ENCODE data around the gene CCL1.
"Not testable (repeated sequence)": the region's sequence is repeated elsewhere in the genome, so short reads cannot be mapped to it uniquely, and the experiment has no call there.

CCL1 gene

DNA sequence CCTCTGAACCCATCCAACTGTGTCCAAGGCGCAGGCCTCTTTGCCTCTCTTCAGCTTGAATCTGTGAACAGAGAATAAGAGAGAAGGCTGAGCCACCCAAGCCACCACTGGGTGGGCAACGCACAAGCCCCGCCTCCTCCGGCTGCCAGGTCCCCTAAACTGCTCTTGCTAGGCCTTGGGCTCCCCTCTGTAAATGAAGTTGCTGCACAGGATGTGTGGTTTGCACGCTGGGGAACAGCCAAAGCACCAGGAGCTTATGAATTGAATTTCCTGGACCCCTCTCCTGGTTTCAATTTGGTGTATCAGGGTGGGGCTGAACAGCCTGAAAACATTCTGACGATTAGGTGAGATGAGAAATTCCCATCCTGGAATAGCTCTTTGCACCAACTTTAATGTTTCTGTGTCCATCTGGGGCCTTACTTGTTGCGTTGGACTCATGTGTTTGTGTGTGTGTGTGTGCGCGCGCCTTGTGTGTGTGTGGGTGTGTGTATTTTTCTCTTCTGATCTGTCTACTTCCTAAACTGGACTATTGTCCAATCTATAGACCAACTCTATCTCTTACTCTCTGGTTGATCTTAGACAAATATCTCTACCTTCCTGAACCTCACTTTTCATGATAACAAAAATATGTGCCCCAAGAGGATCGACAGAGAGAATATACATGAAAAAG, 2.3 kb downstream of the CCL1 start:
- no peak for DNase-seq (ENCODE audit: low read depth in 1 of 2, low spot score in 1 of 2)

DNA sequence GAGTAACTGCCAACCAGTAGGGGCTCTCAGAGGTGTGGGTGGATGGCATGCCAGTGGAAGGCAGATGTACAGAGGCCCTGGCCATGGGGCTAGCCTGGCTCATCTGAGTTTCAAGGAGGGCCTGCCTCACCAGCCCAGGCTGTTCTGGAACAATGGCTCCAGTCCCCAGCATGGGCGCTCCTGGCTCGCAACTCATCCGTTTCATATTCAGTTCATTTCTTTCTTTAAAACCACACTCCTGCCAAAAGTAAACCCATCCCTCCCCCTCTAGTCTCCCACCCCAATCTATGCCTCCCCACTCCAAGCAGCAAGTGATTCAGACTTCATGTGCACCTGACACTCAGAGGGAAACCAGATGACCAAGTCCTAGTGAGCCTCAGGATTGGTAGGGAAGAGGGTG, 4.4 kb downstream of the CCL1 start:
- no peak for DNase-seq (ENCODE audit: low read depth in 1 of 2, low spot score in 1 of 2)

DNA sequence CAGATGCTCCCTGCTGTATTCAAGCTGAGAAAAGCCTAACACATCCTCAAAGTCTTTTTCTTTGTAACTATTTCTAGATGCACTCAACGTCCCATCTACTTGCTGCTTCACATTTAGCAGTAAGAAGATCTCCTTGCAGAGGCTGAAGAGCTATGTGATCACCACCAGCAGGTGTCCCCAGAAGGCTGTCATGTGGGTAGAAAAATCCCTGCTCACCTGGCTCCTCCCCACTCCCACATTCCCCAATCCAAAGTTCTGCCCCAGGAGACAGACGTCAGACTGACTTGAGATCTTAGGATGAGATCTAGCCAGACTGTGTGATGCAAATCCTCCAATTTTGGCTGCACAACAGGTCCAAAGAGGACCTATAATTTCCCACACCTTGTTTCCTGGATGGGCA, 5.6 kb downstream of the CCL1 start:
- no peak for DNase-seq (ENCODE audit: low read depth in 1 of 2, low spot score in 1 of 2)

DNA sequence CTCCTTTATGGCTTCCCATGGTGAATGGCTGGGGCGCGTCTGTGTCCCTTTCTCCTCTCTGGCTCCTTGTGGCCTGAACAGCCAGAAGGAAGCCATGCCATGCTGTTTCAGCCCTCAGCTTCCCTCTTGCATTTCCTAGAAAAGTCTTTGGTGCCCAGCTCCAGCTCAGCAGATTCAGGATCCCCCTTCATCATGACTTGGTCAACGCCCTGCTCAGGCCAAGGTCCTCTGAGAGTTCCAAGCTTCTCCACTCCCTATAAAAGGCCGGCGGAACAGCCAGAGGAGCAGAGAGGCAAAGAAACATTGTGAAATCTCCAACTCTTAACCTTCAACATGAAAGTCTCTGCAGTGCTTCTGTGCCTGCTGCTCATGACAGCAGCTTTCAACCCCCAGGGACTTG, 6.8 kb downstream of the CCL1 start, which contains the start of gene CCL13:
CCL13 (plus strand) TSS at position 287 of the 400 bp plus-strand sequence; CDS start at position 334, 47 bp downstream.
- DNase-seq (ENCODE audit: low read depth in 1 of 2, low spot score in 1 of 2), result no peak

DNA sequence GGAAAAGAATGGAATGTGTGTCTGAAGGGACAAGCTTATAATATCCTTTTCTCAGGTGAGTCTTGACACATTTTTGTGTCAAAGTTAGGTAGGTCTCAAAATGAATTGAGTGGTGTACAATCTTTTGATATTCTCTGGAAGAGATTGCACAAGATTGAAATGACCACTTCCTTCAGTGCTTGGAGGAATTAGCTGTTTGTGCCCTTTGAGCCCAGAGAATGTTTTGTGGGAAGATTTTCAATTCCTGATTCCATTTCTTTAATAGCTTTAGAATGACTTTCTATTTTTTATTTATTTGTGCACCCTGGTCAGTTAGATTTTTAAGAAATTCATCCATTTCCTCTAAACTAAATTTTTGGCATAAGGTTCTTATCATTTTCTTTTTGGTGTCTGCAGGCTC, 8.4 kb downstream of the CCL1 start:
- no peak for DNase-seq (ENCODE audit: low read depth in 1 of 2, low spot score in 1 of 2)

DNA sequence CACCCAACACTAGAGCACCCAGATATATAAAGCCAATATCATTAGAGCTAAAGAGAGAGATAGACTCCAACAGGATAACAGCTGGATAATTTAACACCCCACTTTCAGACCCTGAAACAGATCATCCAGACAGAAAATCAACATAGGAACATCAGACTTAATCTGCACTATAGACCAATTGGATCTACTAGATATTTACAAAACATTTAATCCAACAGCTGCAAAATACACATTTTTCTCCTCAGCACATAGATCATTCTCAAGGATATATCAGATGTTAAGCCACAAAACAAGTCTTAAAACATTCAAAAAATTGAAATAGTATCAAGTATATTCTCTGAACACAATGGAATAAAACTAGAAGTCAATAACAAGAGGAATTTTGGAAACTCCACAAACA, 10.8 kb downstream of the CCL1 start:
- DNase-seq (ENCODE audit: low read depth in 1 of 2, low spot score in 1 of 2), result no peak

DNA sequence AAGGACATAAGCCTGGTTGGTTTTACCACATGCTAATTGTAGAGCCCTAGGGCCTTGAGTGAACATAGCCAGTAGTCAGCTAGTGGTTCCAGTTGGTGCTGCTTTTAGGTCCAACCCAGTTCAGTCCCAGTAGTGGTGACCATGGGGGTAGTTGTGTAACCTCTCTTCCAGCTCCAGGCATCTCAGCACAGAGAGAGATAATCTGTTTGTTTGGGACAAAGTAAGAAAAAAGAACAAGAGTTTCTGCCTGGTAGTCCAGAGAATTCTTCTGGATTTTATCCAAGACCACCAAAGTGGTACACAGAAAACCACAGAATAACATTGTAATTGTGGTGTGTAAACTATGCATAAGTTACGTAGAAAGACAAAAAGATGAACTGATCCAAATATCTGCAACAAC, 11.9 kb downstream of the CCL1 start:
- no peak for DNase-seq (ENCODE audit: low read depth in 1 of 2, low spot score in 1 of 2)

DNA sequence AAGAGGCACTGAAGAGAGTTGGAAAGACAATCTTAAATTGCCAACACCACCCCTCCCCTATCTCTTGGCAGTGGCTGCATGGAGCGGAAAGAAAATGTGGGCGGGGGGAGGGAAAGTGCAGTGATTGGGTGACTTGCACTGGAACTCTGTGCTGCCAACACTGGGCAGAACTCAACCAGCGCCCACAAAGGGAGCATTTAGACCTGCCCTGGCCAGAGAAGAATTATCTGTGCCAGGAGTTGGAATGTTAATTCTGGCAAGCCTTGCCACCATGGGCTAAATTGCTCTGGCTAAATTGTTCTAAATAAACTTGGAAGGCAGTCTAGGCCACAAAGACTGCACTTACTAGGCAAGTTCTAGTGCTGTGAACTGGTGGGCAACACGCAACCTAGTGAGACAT, 13.3 kb downstream of the CCL1 start:
- no peak for DNase-seq (ENCODE audit: low read depth in 1 of 2, low spot score in 1 of 2)

DNA sequence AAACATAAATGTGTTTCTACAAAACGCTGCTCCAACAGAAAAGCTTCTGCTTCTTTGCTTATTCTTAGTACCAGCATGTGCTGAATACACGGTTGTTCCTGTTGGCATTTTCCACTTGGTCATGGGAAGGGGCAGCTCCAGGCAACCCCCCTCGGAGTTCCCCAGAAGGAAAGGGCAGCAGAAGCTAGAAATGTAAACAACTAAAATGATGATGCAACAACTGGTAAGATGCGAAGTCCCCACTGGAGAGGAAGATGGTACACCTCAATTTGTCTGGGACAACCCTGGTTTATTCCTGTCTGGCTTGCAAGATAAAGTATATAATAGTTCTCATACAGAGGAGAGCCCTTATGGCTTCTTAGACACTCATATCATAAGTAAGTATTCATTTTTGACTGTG, 16.0 kb downstream of the CCL1 start:
- DNase-seq (ENCODE audit: low read depth in 1 of 2, low spot score in 1 of 2), result no peak

DNA sequence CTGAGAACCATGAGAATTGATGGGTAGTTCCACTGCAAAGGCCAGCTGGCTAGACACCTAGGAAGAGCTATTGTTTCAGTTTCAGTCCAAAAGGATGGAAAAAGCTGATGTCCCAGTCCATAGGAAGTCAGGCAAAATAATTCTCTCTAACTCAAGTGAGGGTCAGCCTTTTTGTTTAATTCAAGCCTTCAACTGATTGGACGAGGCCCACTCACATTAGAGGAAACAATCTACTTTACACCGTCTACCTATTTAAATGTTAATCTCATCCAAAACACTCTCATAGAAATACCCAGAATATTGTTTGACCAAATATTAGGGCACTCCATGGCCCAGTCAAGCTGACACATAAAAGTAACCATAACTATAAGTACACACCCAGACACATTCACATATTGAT, 21.1 kb downstream of the CCL1 start:
- no peak for DNase-seq (ENCODE audit: low read depth in 1 of 2, low spot score in 1 of 2)

DNA sequence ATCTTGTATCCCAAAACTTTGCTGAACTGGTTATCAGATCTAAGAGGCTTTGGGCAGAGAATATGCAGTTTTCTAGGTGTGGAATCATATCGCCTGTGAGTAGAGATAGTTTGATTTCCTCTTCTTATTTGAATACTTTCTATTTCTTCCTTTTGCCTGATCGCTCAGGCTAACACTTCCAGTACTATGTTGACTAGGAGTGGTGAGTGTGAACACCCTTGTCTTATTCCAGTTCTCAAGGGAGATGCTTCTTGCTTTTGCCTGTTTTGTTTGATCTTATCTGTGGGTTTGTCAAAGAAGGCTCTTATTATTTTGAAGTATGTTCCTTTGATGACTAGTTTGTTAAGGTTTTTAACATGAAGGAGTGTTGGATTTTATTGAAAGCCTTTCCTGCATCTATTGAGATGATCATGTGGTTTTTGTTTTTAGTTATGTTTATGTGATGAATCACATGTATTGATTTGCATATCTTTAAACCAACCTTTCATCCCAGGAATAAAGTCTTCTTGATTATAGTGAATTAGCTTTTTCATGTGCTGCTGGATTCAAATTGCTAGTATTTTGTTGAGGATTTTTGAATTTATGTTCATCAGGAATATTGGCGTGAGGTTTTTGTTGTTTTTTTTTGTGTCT, 23.8 kb downstream of the CCL1 start:
- DNase-seq (ENCODE audit: low read depth in 1 of 2, low spot score in 1 of 2), result no peak

DNA sequence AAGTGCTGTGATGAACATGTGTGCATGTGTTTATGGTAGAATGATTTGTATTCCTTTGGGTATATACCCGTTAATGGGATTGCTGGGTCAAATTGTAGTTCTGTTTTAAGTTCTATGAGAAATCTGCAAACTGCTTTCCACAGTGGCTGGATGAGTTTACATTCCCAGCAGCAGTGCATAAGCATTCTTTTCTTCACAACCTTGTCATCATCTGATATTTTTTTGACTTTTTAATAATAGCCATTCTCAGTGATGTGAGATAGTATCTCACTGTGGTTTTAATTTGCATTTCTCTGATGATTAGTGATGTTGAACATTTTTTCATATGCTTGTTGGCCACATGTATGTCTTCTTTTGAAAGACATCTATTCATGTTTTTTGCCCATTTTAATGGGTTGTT, 25.3 kb downstream of the CCL1 start:
- no peak for DNase-seq (ENCODE audit: low read depth in 1 of 2, low spot score in 1 of 2)

DNA sequence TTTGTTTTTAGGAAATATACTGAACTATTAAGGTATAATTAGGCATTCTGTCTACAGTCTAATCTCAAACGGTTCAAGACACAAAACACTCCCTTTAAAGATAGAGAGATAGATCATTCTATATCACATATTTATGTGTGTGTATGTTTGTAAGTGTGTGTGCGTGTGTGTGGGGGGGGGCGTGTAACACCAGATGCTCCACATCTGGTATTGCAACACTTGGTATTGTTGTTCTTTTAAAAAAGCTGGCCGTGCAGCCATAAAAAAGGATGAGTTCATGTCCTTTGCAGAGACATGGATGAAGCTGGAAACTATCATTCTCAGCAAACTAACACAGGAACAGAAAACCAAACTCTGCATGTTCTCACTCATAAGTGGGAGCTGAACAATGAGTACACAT, 35.5 kb downstream of the CCL1 start:
- not testable (repeated sequence) for DNase-seq (ENCODE audit: low read depth in 1 of 2, low spot score in 1 of 2)

DNA sequence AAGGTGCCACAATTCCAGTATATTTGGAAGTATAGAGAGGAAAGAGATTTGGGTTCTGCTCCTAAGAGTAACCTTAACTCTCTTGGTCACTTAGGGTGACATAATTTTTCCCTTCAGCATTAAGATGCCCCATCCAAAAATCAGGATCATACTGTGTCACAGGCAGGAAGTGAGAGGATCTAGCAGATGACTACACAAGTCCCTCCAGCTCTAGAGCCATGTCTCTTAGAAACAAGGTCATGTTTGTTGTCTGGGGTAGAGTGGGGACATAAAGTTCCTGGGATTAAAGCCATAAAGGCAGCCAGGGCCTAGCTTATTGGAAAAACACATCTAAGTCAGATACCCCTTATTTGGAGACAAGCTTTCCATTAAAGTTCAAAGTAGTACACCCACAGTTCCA, 41.1 kb downstream of the CCL1 start:
- no peak for DNase-seq (ENCODE audit: low read depth in 1 of 2, low spot score in 1 of 2)

DNA sequence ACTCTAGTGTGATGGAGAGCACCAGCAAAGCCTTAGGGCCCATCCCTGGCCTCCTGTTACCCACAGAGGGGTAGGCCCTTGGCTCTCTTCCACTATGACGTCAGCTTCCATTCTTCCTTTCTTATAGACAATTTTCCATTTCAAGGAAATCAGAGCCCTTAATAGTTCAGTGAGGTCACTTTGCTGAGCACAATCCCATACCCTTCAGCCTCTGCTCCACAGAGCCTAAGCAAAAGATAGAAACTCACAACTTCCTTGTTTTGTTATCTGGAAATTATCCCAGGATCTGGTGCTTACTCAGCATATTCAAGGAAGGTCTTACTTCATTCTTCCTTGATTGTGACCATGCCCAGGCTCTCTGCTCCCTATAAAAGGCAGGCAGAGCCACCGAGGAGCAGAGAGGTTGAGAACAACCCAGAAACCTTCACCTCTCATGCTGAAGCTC, 44.0 kb downstream of the CCL1 start, which contains the start of gene CCL8:
CCL8 (plus strand) TSS at position 397 of the 445 bp plus-strand sequence. CDS start 67 bp downstream, outside the sequence.
- no peak for DNase-seq (ENCODE audit: low read depth in 1 of 2, low spot score in 1 of 2)

DNA sequence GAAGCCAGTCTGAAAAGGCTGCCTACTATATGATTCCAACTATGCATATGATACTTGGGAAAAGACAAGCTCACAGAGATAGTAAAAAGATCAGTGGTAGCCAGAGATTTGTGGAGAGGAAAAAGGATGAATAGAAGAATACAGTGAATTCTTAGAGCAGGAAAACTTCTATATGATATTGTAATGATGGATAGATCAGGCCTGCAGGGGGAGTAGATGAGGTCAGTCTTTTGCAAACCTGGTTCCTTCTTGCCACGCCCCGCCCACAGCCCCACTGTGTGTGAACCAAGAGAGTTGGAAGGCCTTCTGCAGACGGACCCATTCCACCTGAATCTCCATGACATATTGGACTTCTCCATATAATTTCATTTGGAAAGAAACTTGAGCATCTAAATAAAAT, 44.6 kb downstream of the CCL1 start:
- DNase-seq (ENCODE audit: low read depth in 1 of 2, low spot score in 1 of 2), result no peak

DNA sequence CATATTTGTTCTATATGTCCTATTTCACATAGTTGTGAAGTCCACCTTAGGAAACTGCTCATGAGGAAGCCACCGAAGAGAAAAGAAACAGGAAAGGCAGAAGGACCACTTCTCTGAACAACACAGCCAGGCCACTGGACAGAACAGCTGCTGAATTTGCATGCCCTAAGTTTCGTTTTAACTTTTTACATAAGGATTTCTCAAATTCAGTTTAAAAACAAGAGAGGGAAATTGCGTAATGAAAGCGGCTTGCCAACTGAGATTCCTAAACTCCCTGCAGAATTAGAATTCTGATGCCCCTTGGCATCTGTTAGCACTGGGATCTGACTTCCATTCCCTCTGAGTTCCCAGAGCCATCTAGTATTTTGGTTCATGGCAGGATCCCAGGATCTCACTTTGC, 48.8 kb downstream of the CCL1 start:
- no peak for DNase-seq (ENCODE audit: low read depth in 1 of 2, low spot score in 1 of 2)

DNA sequence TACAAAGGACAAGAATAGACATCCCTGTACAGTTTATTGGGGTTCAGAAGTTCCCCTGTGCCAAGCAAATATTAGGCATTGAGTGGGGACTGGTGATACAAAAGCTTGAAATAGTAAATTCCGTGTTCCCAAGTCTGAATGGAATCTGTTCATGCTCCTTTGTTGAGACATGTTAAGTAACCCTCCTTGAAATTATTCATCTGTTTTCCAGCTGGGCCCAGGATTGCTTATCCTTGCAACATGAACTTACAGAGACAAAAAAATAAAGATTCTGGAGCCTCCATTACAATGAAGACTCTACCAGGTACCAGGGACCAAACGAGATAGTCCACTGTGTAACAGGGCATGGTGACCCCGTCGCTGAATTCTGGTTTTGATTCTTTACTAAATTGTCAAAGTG, 49.9 kb downstream of the CCL1 start:
- no peak for DNase-seq (ENCODE audit: low read depth in 1 of 2, low spot score in 1 of 2)

DNA sequence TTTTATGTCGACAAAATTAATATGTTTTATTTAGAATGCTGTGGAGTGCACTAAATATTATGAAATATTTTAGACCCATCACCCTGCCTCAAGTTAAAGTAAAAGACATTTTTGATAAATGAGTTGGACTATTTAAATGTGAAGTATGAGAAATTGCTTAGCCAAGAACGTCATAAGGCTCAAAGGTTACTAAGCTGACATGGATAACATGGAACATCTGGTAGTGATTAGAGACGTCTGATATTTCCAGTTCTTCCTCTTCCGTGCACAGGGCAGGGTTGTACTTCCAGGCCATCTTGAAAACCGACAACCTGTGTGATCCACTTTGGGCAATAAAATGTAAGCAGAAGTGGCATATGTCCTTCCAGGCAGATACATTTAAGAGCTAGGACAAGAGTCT, 51.0 kb downstream of the CCL1 start:
- no peak for DNase-seq (ENCODE audit: low read depth in 1 of 2, low spot score in 1 of 2)

DNA sequence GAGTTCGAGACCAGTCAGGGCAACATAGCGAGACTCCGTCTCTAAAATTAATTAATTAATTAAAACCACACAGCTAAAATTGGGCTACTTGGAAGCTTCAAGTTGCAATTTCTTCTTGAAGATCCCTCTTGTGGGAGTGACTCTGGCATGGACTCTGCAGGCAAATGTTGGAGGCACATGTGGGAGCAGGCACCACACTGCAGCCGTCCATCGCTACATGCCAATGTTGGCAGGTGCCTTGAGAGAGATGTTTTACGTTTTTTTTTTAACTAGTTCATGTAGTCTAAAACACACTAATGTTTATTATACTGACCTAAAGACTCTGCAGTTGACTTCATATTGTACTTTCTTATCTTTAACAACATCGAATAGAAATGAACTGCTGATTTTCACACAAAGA, 51.7 kb downstream of the CCL1 start:
- DNase-seq (ENCODE audit: low read depth in 1 of 2, low spot score in 1 of 2), result no peak
